Neuronal stem cell (in vitro differentiated cells): ENCODE results near the gene ESPNL.

Experiments used
- DNase-seq: peaks from one replicate; pipeline ENCODE4 v3.0.0-alpha.2; 2013; ENCODE audit warnings: low spot score
- H2AFZ ChIP-seq: one replicate; pipeline ENCODE4 v1.6.1; 2013; ENCODE audit warnings: mild to moderate bottlenecking, low read length, inconsistent platforms
- H2AK5ac ChIP-seq: 2 replicates; pipeline ENCODE4 v1.6.1; 2013; ENCODE audit warnings: low read depth, mild to moderate bottlenecking, inconsistent platforms, low read length, moderate library complexity, mixed read lengths
- H2BK120ac ChIP-seq: 2 replicates; pipeline ENCODE4 v1.6.1; 2013; ENCODE audit warnings: low read depth, mild to moderate bottlenecking, inconsistent platforms, low read length, moderate library complexity, mixed read lengths
- H2BK12ac ChIP-seq: one replicate; pipeline ENCODE4 v1.6.1; 2013; ENCODE audit warnings: low read length, inconsistent platforms
- H2BK15ac ChIP-seq: 2 replicates; pipeline ENCODE4 v1.6.1; 2013; ENCODE audit warnings: mild to moderate bottlenecking, low read length, inconsistent platforms, mixed read lengths
- H2BK5ac ChIP-seq: one replicate; pipeline ENCODE4 v1.6.1; 2013; ENCODE audit warnings: inconsistent platforms, mild to moderate bottlenecking, low read length, moderate library complexity
- H3K14ac ChIP-seq: one replicate; pipeline ENCODE4 v1.6.1; 2013; ENCODE audit warnings: low read length, inconsistent platforms
- H3K18ac ChIP-seq: 2 replicates; pipeline ENCODE4 v1.6.1; 2013; ENCODE audit warnings: low read length, inconsistent platforms
- H3K23ac ChIP-seq: 2 replicates; pipeline ENCODE4 v1.6.1; 2013; ENCODE audit warnings: low read depth, mild to moderate bottlenecking, mixed read lengths, low read length, inconsistent platforms; ENCODE audit not compliant: poor library complexity
- H3K27ac ChIP-seq: replicated peaks from 3 replicates; pipeline ENCODE4 v1.5.1; 2013; ENCODE audit warnings: low read length, inconsistent platforms
- H3K27me3 ChIP-seq, 3 experiments: 2 replicates each; pipeline ENCODE4 v1.6.1; 2013; ENCODE audit warnings: low read length in 3 of 3, mild to moderate bottlenecking in 2 of 3, inconsistent platforms in 1 of 3, low read depth in 1 of 3, mixed read lengths in 1 of 3, moderate library complexity in 1 of 3; ENCODE audit not compliant: control insufficient read depth in 3 of 3, insufficient read depth in 3 of 3
- H3K36me3 ChIP-seq, 2 donors: replicated peaks in 1 of 2; 2 replicates each; pipeline ENCODE4 v1.6.1; 2013; ENCODE audit warnings: low read length in 2 of 2; ENCODE audit not compliant: control insufficient read depth in 2 of 2, insufficient read depth in 2 of 2
- H3K4ac ChIP-seq: 2 replicates; pipeline ENCODE4 v1.6.1; 2013; ENCODE audit warnings: inconsistent platforms, mild to moderate bottlenecking, low read length, moderate library complexity
- H3K4me1 ChIP-seq, 2 donors: 1 replicate in 1 of 2; 2 replicates in 1 of 2; pipeline ENCODE4 v1.6.1; 2013; ENCODE audit warnings: low read length in 2 of 2, low read depth in 1 of 2; ENCODE audit not compliant: control insufficient read depth in 2 of 2, insufficient read depth in 1 of 2
- H3K4me2 ChIP-seq: one replicate; pipeline ENCODE4 v1.6.1; 2013; ENCODE audit warnings: mild to moderate bottlenecking, low read length, inconsistent platforms; ENCODE audit not compliant: insufficient read depth, poor library complexity, severe bottlenecking
- H3K4me3 ChIP-seq, 2 donors: 2 replicates each; pipeline ENCODE4 v1.5.1; 2013; ENCODE audit warnings: low read length in 2 of 2, mild to moderate bottlenecking in 2 of 2, inconsistent platforms in 1 of 2, moderate library complexity in 1 of 2
- H3K79me1 ChIP-seq: one replicate; pipeline ENCODE4 v1.6.1; 2013; ENCODE audit warnings: low read depth, mild to moderate bottlenecking, inconsistent platforms, low read length, moderate library complexity
- H3K9ac ChIP-seq: one replicate; pipeline ENCODE4 v1.6.1; 2013; ENCODE audit warnings: mild to moderate bottlenecking, low read depth, low read length, inconsistent platforms; ENCODE audit not compliant: poor library complexity
- H3K9me3 ChIP-seq, 2 donors: replicated peaks in 1 of 2; 2 replicates each; pipeline versions ENCODE3 to v1.6.1; 2013; ENCODE audit warnings: low read length in 2 of 2, mild to moderate bottlenecking in 2 of 2, inconsistent platforms in 1 of 2, low read depth in 1 of 2, mixed read lengths in 1 of 2, moderate library complexity in 1 of 2; ENCODE audit not compliant: control insufficient read depth in 2 of 2, insufficient read depth in 1 of 2
- H4K8ac ChIP-seq: one replicate; pipeline ENCODE4 v1.6.1; 2013; ENCODE audit warnings: low read depth, mild to moderate bottlenecking, inconsistent platforms, low read length, moderate library complexity
- H4K91ac ChIP-seq: one replicate; pipeline ENCODE4 v1.6.1; 2013; ENCODE audit warnings: low read length, low read depth, mild to moderate bottlenecking, inconsistent platforms; ENCODE audit not compliant: poor library complexity
- WGBS, 2 donors: extraction: QIAGEN DNeasy Blood & Tissue Kit; methylation state at CpG; one replicate each; pipeline ENCODE4 v1.1.7; 2013; ENCODE audit warnings: missing lambda C conversion rate in 2 of 2, mixed read lengths in 1 of 2; ENCODE audit not compliant: insufficient read length in 2 of 2, insufficient replicate concordance in 1 of 2; ENCODE audit errors: extremely low coverage in 2 of 2; 5-methylcytosine and 5-hydroxymethylcytosine counted together

ESPNL gene

DNA sequence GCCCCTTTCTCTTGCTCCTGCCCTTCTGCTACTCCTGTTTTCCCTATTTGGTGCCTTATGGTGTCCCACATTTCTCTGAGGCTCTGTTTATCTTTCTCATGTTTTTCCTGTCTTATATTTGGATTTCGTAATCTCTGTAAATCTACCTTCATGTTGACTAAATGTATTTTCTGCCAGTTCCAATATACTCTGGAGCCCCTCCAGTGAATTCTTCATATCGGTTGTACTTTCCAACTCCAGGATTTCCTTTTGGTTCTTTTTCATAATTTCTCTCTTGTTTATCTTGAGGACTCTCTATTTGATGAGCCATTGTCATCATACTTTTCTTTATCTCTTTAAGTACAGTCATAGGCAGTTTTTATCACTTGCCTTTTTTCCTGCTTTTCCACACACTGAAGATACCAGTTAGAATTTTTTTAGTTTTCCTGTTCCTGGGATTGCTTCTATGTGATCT is 20.2 kb upstream of the ESPNL start:
- H3K79me1 ChIP-seq = no peaks in the 10 kb centered on the region
- no CpG with 5 or more reads among the region's 2 CpGs for WGBS, 2 donors
- H2BK12ac ChIP-seq = no peak overlapping the region

DNA sequence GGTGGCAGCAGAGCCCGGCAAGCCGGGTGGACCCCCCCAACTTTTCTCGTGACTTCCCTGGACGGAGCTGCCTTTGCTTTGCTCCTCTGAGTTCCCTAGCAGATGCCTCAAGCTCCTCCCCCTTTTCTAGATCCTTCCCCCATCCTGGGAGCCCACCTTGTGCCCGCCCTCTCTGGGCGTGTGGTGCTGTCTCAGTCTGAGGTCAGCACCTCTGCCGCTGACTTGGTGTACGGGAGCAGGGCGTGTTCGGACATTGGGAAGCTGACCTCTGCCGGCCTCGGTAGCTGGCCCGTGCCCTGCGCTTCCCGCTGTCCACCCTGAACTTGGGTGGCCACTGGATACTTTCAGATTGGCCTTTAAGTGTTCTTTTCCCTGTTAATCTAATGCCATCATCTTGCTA is 19.6 kb upstream of the ESPNL start:
- Histone ChIP-seq H3K23ac (no peak overlapping the region), H3K27ac (no peak overlapping the region), H2AFZ (no peak overlapping the region), H3K4me1 (no peaks in the 10 kb centered on the region), H3K4ac (no peak overlapping the region), H2BK15ac (no peak overlapping the region), H3K4me2 (no peak overlapping the region), H2AK5ac (no peak overlapping the region), H2BK5ac (no peak overlapping the region), H2BK12ac (no peak overlapping the region), H3K27me3 (no peaks in the 10 kb centered on the region), H4K91ac (no peak overlapping the region), H2BK120ac (no peak overlapping the region), H3K9me3 (peaks cover 0 to 18% of the 10 kb centered on the region in 2 donors), H3K9ac (peak overlapping the region; percentile 18), H3K18ac (no peak overlapping the region), H3K14ac (no peak overlapping the region), H3K4me3 (no peak overlapping the region), H3K36me3 (peaks cover 25 to 89% of the 10 kb centered on the region in 2 donors), H4K8ac (no peak overlapping the region), H3K79me1 (no peaks in the 10 kb centered on the region)
- WGBS, 2 donors = no CpG with 5 or more reads among the region's 15 CpGs
- DNase-seq = no peak

More for the DNA sequence above, 20.2 kb upstream of the ESPNL start:
- Histone ChIP-seq H3K9ac (no peak overlapping the region), H3K36me3 (peaks cover 25 to 88% of the 10 kb centered on the region in 2 donors), H3K27me3 (no peaks in the 10 kb centered on the region), H2AK5ac (no peak overlapping the region), H4K8ac (no peak overlapping the region), H2AFZ (no peak overlapping the region), H2BK5ac (no peak overlapping the region), H3K18ac (no peak overlapping the region), H3K4me1 (no peaks in the 10 kb centered on the region), H3K4me2 (no peak overlapping the region), H2BK120ac (no peak overlapping the region), H3K23ac (no peak overlapping the region), H3K9me3 (peaks cover 0 to 18% of the 10 kb centered on the region in 2 donors), H3K4me3 (no peak overlapping the region), H4K91ac (no peak overlapping the region), H3K27ac (no peak overlapping the region), H3K14ac (no peak overlapping the region), H2BK15ac (no peak overlapping the region), H3K4ac (no peak overlapping the region)
- no peak for DNase-seq

DNA sequence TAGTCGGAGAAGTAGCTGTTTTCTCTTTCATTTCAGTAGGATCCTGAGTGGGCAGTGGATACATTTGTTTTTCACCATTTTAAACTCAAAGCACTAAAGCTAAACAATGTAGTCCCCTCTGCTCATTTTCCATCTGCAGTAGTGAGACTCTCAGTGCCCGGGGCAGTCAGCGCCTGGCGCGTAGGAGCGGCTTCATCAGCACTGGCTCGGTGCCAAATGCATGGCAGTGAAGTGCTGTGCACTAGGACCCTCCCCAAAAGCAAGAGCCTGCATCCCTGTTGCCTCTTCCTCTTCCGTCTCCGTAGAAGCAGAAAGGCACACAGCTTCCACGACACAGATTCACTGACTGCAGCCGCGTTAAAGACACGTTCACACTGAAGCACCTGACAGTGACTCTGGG is 19.0 kb upstream of the ESPNL start:
- H3K4me1 ChIP-seq = no peaks in the 10 kb centered on the region
- no peak overlapping the region for H3K18ac ChIP-seq
- H3K27me3 ChIP-seq = no peaks in the 10 kb centered on the region
- peaks cover 25 to 89% of the 10 kb centered on the region in 2 donors for H3K36me3 ChIP-seq
- H3K9ac ChIP-seq = no peak overlapping the region
- peaks cover 0 to 13% of the 10 kb centered on the region in 2 donors for H3K9me3 ChIP-seq
- no peak overlapping the region for H3K27ac ChIP-seq
- H2BK120ac ChIP-seq = no peak overlapping the region
- H4K8ac ChIP-seq = peak overlapping the region; percentile 30
- H2BK12ac ChIP-seq = no peak overlapping the region
- no peak overlapping the region for H2AK5ac ChIP-seq
- H2BK5ac ChIP-seq = no peak overlapping the region
- no peak for DNase-seq
- H3K14ac ChIP-seq = no peak overlapping the region
- H2BK15ac ChIP-seq = no peak overlapping the region
- no peaks in the 10 kb centered on the region for H3K79me1 ChIP-seq
- H4K91ac ChIP-seq = no peak overlapping the region
- no peak overlapping the region for H3K23ac ChIP-seq
- H2AFZ ChIP-seq = no peak overlapping the region
- no peak overlapping the region for H3K4me3 ChIP-seq
- WGBS, 2 donors = no CpG with 5 or more reads among the region's 13 CpGs
- H3K4me2 ChIP-seq = no peak overlapping the region
- H3K4ac ChIP-seq = no peak overlapping the region

DNA sequence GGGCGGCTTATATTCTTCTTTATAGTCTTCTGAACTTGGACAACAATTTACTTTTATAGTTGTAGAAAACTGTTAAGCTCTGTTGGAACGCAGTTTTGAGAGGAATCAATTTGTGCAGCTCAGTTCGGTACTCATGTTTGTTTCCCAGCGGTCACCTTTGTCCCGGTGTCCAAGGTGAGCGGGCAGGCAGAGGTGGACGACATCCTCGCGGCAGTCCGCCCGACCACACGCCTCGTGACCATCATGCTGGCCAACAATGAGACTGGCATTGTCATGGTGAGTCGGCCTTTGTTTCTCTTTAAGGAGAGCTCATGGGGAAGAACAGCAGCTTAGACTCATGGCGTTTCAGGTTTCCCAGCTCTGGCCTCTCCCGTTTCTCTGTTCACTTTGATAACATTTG is 18.6 kb upstream of the ESPNL start:
- no peak overlapping the region for H2BK15ac ChIP-seq
- no peak overlapping the region for H3K9ac ChIP-seq
- no peak overlapping the region for H2AFZ ChIP-seq
- H3K4me2 ChIP-seq = no peak overlapping the region
- H3K4me1 ChIP-seq = no peaks in the 10 kb centered on the region
- no peaks in the 10 kb centered on the region for H3K27me3 ChIP-seq
- no peak for DNase-seq
- H3K14ac ChIP-seq = no peak overlapping the region
- no peak overlapping the region for H3K4me3 ChIP-seq
- no peak overlapping the region for H2BK5ac ChIP-seq
- no peak overlapping the region for H4K91ac ChIP-seq
- H3K4ac ChIP-seq = no peak overlapping the region
- WGBS, 2 donors = no CpG with 5 or more reads among the region's 16 CpGs
- H4K8ac ChIP-seq = no peak overlapping the region
- H3K27ac ChIP-seq = no peak overlapping the region
- no peak overlapping the region for H2BK12ac ChIP-seq
- H2BK120ac ChIP-seq = no peak overlapping the region
- H3K18ac ChIP-seq = no peak overlapping the region
- H3K9me3 ChIP-seq = peaks cover 0 to 11% of the 10 kb centered on the region in 2 donors
- no peak overlapping the region for H2AK5ac ChIP-seq
- H3K36me3 ChIP-seq = peaks cover 25 to 90% of the 10 kb centered on the region in 2 donors
- H3K23ac ChIP-seq = no peak overlapping the region
- no peaks in the 10 kb centered on the region for H3K79me1 ChIP-seq
